Hippocampal formation (tissue), 2 donors: Measurements from ENCODE around the gene POGLUT2.

Source experiments
- DNase-seq, 2 donors: peaks; one replicate each; lab custom pipeline; 2025; lab: John Stamatoyannopoulos, UW

Gene POGLUT2

GRCh38 chr13:102798581-102799425 lies at the start of gene POGLUT2, which contains the start of gene BIVM:
TSS of gene POGLUT2 (minus strand) at chr13:102798976. CDS start at chr13:102798670, 306 bp downstream.
TSS of gene BIVM (plus strand) at chr13:102799119. CDS start at chr13:102807268, 8,149 bp downstream.
- peak; percentile 79 to 86 for DNase-seq

DNA sequence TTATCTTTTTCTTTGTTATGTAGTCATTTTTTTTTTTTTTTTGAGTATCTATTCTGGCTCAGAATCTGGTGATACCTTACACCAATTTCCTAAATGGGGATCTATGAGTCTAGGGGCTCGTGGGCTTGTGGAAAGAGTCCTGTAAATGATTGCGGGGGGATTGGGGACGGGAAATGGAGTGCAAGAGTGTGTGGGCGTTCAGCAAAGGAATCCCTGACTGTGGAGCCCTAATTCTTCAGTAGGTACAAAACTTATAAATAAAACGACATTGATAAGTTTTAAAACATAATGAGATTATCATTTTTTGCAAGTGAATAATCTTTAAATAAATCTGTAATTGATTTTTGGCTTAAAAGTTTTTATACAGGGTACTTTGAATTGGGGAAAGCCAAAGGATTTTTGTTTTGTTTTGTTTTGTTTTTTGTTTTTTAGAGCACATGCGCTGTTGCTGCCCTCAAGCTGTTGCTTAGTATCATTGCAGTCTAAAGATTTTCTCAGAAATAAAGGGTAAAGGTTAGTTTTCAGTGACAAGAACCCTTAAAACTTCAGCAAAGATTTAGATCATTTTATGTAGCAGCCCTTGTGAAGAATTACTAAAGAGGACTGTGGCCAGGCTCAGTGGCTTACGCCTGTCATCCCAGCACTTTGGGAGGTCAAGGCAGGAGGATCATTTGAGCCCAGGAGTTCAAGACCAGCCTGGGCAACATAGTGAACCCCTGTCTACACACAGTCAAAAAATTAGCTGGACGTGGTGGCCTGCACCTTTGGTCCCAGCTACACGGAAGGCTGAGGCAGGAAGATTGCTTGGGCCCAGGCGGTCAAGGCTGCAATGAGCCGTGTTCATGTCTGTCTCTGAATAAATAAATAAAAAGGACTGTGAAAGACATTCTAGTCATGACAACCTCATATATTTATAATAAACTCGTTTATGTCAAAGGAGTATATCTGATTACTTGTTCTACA lies 48.8 kb upstream of the POGLUT2 start:
- DNase-seq, result peak in 1 of 2 donors; percentile 57

- DNase-seq, result peak in 1 of 2 donors; percentile 55
These were observed 47.7 kb upstream of the POGLUT2 start for GRCh38 chr13:102846261-102847015.

DNA sequence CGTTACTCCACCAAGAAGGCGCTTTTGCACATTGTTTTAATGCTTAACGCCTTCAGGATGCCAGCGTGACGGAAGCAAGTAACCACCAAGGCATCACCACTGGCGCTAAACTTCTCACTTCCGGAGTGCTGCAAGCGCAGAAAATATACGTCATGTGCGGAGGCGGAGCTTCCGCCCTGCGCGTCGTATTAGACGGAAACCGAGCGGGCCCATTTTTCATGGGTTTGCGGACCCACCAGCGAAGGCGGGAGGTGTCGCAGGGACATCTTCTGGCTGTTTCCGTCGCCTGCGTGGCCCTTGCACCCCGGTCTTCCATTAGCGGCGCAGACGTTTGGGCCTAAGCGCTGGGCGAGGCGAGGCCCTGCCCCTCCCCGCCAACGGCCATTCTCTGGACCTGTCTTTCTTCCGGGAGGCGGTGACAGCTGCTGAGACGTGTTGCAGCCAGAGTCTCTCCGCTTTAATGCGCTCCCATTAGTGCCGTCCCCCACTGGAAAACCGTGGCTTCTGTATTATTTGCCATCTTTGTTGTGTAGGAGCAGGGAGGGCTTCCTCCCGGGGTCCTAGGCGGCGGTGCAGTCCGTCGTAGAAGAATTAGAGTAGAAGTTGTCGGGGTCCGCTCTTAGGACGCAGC lies 47.0 kb upstream of the POGLUT2 start, which contains the start of gene ERCC5:
Gene ERCC5, plus strand, starts transcription at position 403 of the 631 bp plus-strand sequence. CDS start 235 bp downstream, outside the sequence.
- DNase-seq, result peak; percentile 86 to 90

- DNase-seq, result no peak
These were observed 46.5 kb upstream of the POGLUT2 start for GRCh38 chr13:102845289-102845629.

DNA sequence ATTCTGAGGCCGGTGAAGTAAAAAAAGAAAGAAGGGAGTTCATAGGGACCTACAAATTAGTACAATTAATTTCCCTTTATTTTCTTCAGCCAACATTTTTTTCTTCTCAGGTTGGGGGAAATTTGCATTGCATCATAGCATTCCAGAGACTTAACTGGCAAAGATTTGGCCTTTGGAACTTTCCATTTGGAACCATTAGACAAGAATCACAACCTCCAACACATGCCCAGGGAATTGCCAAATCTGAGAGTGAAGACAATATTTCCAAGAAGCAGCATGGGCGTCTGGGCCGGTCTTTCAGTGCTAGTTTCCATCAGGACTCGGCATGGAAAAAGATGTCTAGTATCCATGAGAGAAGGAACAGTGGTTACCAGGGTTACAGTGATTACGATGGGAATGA lies 40.7 kb upstream of the POGLUT2 start:
- no peak for DNase-seq

- no peak for DNase-seq
These were observed 40.2 kb upstream of the POGLUT2 start for GRCh38 chr13:102838982-102839381.

- no peak for DNase-seq
These were observed 39.5 kb upstream of the POGLUT2 start for GRCh38 chr13:102838273-102838672.

DNA sequence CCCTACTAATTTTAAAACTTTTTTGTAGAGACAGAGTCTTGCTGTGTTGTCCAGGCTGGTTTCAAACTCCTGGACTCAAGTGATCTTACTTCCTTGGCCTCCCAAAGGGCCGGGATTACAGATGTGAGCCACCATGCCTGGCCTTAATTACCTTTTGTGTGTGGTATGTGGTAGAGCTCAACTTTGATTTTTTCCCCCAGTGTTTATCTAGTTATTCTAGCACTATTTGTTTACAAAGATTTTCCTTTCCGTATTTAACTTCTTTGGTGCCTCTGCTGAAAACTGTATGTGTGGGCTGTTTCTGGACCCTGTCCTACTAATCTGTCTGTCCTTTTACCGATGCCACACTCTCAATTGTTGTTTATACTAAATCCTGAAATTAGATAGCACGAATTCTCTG lies 37.7 kb upstream of the POGLUT2 start:
- DNase-seq, result no peak

DNA sequence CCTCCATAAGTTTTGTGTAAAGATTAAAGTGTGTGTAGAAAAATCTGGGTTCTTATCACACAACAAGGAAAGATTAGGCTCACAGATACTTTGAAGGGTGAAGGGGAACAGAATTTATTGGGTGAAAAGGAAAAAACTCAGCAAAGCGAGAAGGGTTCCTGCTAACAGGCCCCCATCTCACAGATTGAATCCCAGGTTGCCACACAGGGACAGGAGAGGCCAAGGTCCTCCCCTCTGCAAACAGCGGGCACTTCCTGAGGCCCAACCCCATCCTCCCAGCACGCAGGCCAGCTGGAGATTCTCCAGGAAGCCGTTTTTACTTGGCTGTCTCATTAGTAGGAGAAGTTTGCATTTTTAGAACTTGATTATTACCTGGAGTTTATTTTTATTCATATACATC lies 31.9 kb upstream of the POGLUT2 start:
- DNase-seq, result no peak

- DNase-seq, result peak in 1 of 2 donors; percentile 15
These were observed 27.3 kb upstream of the POGLUT2 start for GRCh38 chr13:102825921-102826706.

GRCh38 chr13:102825400-102825799 lies 26.6 kb upstream of the POGLUT2 start:
- no peak for DNase-seq

DNA sequence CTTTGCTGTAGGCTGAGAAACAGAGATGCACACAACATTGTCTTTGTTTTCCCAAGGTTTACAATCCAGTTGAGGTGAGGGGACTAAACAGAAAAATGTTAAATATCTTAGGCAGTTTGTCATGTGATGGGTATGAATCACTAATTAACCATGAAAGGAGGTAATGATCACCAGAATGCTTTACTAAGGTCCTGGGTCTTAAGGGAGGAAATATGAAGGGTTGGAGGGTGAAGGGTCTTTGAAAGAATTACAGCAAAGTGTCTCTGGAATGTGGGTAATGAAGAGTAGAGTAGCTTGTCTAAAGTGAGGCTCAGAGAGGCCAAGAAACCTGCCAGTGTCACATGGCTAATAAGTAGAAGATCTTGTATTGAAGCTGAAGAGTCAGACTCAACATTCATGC lies 19.1 kb upstream of the POGLUT2 start:
- no peak for DNase-seq

DNA sequence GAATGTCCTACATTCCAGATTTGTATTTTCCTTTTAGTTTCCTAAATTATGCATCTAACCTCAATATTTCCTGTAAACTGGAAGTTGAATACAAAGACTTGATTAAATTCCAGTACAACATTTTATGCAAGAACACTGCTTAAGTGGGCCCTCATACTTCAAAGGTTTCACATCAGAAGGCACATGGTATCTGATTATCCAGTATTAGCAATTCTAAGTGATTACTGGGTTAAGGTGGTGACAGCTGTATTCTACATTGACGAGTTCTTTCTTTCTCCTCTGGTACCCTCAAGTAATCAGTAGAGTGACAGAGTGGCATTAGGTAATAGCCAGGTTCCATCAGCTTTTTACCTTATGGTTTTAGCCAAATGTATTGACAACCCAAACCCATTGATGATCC lies 18.5 kb upstream of the POGLUT2 start:
- no peak for DNase-seq

GRCh38 chr13:102816708-102817107 lies 17.9 kb upstream of the POGLUT2 start:
- DNase-seq, result no peak

- DNase-seq, result no peak
These were observed 17.0 kb upstream of the POGLUT2 start for GRCh38 chr13:102815788-102816187.

- DNase-seq, result no peak
These were observed 16.0 kb upstream of the POGLUT2 start for GRCh38 chr13:102814793-102815192.

DNA sequence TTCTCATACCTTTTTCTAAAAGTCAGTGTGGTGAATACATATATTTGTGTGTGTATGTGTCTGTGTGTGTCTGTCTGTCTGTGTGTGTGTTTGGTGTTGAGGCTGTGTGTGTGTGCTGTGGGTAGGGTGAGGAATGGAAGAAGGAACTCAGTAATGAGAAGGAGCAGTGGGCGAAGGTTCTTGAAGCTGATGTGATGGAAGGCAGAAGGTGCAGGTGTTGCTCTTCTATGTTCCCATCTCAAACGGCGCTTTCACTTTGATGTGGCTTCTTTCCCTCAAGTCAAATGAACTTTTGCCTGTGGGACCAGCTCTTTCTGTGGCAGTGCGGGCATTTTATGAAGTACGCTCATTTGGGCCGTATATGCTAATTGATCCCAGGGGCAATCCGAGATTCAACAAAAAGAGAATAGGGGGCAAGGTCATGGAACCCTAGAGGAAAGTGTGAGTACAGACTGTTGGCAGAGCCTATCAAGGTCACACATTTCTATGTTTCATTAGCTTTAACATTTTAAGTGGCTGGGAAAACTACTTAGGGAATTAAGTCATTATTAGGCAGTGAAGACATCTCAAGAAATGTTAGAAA lies 15.3 kb upstream of the POGLUT2 start:
- DNase-seq, result no peak

DNA sequence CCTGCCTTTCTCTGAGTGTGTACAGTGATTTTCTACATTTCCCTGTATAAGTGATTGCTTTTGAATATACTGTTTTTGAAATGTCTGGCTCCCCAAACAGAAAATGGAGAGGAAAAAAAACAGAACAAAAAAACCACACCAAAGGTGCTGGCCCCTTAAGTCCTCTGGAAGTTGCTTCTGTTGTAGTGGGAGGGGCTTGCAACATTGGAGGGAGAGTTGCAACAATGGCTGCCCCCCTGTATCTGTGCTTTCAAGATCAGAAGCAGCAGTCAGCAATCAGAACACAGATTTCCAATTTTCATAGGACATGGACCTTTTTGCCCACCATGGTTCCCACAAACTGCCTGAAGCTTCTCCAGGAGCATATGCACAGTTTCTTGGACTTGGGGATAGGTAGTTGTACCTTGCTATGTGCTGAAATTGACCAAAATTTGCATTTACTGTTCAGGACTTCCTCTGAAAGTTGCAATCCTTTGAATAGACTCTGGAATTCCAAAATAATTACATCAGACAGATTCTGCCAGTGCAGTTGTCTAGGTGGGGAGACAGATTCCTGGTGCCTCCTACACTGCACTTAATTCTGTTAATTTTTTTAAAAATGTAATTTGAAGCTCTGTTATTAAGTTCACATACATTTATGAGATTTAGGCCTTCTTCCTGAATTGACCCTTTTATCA lies 14.0 kb upstream of the POGLUT2 start:
- no peak for DNase-seq
